ENCODE results near the gene CD14.
"Not testable (repeated sequence)": the region's sequence is repeated elsewhere in the genome, so short reads cannot be mapped to it uniquely, and the experiment has no call there.

The CD14 gene

GRCh38 chr5:140593070-140593469 is 39.9 kb downstream of the CD14 start:
- DNase-seq = not testable (repeated sequence)

DNA sequence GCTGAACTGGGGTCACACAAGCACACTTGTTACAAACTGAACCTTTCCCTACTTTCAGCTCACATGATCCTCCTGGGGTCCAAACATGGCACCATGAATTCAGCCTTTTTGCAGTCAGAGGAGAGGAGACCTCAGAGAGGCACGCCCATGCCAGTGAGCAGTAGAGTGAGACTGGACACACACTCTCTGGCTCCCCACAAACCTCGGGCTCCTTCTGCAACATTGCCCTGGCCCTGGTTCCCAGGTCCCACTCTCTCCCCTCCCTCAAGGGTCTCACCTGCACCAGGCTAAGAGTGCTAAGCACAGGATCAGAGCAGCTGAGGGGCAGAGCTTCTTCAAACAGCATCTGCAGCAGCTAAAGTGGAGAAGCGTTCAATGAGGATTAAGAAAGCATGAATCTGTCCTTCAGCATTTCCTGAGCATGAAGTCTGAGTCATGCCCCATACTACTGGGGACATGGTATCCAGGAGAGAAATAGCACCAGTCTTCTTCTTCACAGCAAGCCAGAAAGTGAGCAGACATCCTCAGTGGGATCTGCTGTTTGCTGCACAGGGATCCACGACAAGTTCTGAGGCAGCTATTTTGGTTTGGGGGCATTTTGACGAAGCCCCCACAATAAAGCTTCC is 41.1 kb downstream of the CD14 start:
- DNase-seq = no peak

DNA sequence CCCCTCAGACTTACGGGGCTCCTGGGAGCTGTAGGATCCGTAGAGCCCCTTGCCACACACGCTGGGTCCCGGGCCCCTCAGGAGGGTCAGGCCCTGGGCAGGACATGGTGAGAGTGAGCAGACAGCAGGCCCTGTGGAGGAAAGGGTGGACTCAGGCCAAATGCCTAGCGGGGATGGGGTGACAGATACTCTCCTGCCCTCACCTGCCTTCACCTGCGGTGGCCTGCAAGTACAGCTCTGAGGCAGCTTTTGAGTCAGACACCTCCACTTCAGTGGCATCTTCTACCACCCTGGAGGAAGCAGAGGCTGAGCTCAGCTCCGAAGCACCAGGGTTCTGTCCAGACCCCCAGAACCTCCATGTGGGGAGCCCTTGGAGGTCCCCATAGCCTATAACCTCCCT is 42.1 kb downstream of the CD14 start:
- DNase-seq = no peak

GRCh38 chr5:140588311-140589070 is 44.5 kb downstream of the CD14 start:
- DNase-seq = no peak

DNA sequence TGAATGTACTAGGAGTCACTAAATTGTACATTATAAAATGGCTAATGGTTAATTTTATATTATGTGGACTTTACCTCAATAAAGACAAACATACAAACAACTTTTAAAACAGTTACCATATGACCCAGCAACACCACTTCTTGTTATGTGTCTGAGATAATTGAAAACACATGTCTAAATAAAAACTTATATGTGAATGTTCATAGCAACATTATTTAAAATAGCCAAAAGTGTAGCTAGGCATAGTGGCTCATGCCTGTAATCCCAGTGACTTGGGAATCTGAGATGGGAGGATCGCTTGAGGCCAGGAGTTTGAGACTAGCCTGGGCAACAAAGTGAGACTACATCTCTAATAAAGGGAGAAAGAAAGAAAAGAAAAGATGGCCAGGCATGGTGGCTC is 45.5 kb downstream of the CD14 start:
- no peak for DNase-seq

All from stimulated activated CD4-positive, alpha-beta T cell treated with anti-CD3 and anti-CD28 coated beads, Interleukin-12 subunit alpha, Interleukin-12 subunit beta, amount 100 ng/mL, for 4 hours (primary cell).